MM.1S (cell line): ENCODE measurements around the gene NCOA3.

ENCODE experiments used
- EZH2 ChIP-seq: fragments of 300-600 bp; sonication (generic); optimal IDR thresholded peaks from 2 replicates; pipeline ENCODE3; 2017; ENCODE audit warnings: low read depth, mild to moderate bottlenecking, antibody characterized with exemption, low read length, mixed read lengths
- EZH2phosphoT487 ChIP-seq: fragments of 300-600 bp; sonication (generic); IDR thresholded peaks from 2 replicates; pipeline ENCODE4 v1.6.1; 2018; ENCODE audit warnings: antibody characterized with exemption, low read length
- TF ChIP-seq, protein P1 (sequence below): fragments of 300-600 bp; sonication (generic); IDR thresholded peaks from 2 replicates; pipeline ENCODE4 v1.5.1; 2016; ENCODE audit warnings: antibody characterized with exemption, low read length, mixed read lengths

GRCh38 chr20:47605673-47606413, 104.2 kb downstream of the NCOA3 start:
- TF ChIP-seq, protein P1, sequence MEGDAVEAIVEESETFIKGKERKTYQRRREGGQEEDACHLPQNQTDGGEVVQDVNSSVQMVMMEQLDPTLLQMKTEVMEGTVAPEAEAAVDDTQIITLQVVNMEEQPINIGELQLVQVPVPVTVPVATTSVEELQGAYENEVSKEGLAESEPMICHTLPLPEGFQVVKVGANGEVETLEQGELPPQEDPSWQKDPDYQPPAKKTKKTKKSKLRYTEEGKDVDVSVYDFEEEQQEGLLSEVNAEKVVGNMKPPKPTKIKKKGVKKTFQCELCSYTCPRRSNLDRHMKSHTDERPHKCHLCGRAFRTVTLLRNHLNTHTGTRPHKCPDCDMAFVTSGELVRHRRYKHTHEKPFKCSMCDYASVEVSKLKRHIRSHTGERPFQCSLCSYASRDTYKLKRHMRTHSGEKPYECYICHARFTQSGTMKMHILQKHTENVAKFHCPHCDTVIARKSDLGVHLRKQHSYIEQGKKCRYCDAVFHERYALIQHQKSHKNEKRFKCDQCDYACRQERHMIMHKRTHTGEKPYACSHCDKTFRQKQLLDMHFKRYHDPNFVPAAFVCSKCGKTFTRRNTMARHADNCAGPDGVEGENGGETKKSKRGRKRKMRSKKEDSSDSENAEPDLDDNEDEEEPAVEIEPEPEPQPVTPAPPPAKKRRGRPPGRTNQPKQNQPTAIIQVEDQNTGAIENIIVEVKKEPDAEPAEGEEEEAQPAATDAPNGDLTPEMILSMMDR: no peak
- TF ChIP-seq EZH2 (no peak), EZH2phosphoT487 (no peak)
